H1 (cell line): ENCODE measurements around the gene RAD51B. TPM values are rescaled to one million over a fixed set of nuclear protein-coding genes. Genes with fewer than 3 reads are reported as not detected.

Source experiments
- CTCF ChIA-PET: fragments of 300-600 bp; sonication (Branson Sonifier 250); formaldehyde crosslinking; loops from one replicate; lab custom pipeline; 2021; ENCODE audit not compliant: partially characterized antibody; lab: Charles Lee
- POLR2A ChIA-PET: fragments of 300-600 bp; sonication (Branson Sonifier 250); formaldehyde crosslinking; loops from one replicate; lab custom pipeline; 2021; ENCODE audit warnings: inconsistent platforms; ENCODE audit not compliant: partially characterized antibody; lab: Charles Lee
- DNase-seq, 2 experiments: peaks; one replicate each; pipeline versions ENCODE4 v3.0.0 to v3.0.0-alpha.2; 2010 to 2022; ENCODE audit warnings: low spot score in 2 of 2, low read depth in 1 of 2, mixed read lengths in 1 of 2
- FAIRE-seq: peaks from 2 replicates; lab custom pipeline; 2011; peaks lifted over from hg19 to GRCh38; lab: Jason Lieb, UNC
- H2AFZ ChIP-seq: 2 replicates; pipeline ENCODE4 v1.8.1; 2012; ENCODE audit warnings: low read length, inconsistent platforms
- H2AK5ac ChIP-seq: 2 replicates; pipeline ENCODE4 v1.6.1; 2013; ENCODE audit warnings: low read depth, low read length
- H2BK120ac ChIP-seq: replicated peaks from 2 replicates; pipeline ENCODE3; 2013; ENCODE audit warnings: low read depth, low read length, inconsistent platforms
- H2BK12ac ChIP-seq: 2 replicates; pipeline ENCODE4 v1.6.1; 2013; ENCODE audit warnings: low read depth, low read length
- H2BK15ac ChIP-seq: 2 replicates; pipeline ENCODE4 v1.6.1; 2013; ENCODE audit warnings: low read length
- H2BK20ac ChIP-seq: 2 replicates; pipeline ENCODE4 v1.6.1; 2013; ENCODE audit warnings: low read length
- H2BK5ac ChIP-seq: 2 replicates; pipeline ENCODE4 v1.6.1; 2013; ENCODE audit warnings: low read depth, low read length
- H3K14ac ChIP-seq: 2 replicates; pipeline ENCODE4 v1.6.1; 2013; ENCODE audit warnings: inconsistent platforms; ENCODE audit not compliant: insufficient read length
- H3K18ac ChIP-seq: 2 replicates; pipeline ENCODE4 v1.6.1; 2013; ENCODE audit warnings: low read length; ENCODE audit errors: extremely low read depth
- H3K23ac ChIP-seq: 2 replicates; pipeline ENCODE4 v1.6.1; 2013; ENCODE audit warnings: inconsistent platforms; ENCODE audit not compliant: insufficient read length
- H3K23me2 ChIP-seq: 2 replicates; pipeline ENCODE4 v1.6.1; 2013; ENCODE audit warnings: low read depth, low read length
- H3K27ac ChIP-seq: 2 replicates; pipeline ENCODE4 v1.6.1; 2011; ENCODE audit warnings: low read depth, low read length, inconsistent platforms
- H3K27me3 ChIP-seq, 4 experiments: replicated peaks in 1 of 4; 1 replicate in 1 of 4; 2 replicates in 3 of 4; pipeline versions ENCODE4 v1.6.1 to v1.8.1; 2011 to 2013; ENCODE audit warnings: low read length in 3 of 4, mild to moderate bottlenecking in 3 of 4, inconsistent platforms in 2 of 4, mixed read lengths in 2 of 4, moderate library complexity in 1 of 4; ENCODE audit not compliant: control insufficient read depth in 3 of 4, insufficient read depth in 3 of 4; ENCODE audit errors: extremely low read depth in 1 of 4
- H3K36me3 ChIP-seq, 4 experiments: 2 replicates each; pipeline versions ENCODE4 v1.6.1 to v1.8.1; 2011 to 2013; ENCODE audit warnings: mild to moderate bottlenecking in 4 of 4, low read length in 3 of 4, moderate library complexity in 2 of 4, control low read depth in 1 of 4, inconsistent platforms in 1 of 4; ENCODE audit not compliant: insufficient read depth in 4 of 4, control insufficient read depth in 2 of 4
- H3K4ac ChIP-seq: replicated peaks from 2 replicates; pipeline ENCODE3; 2013; ENCODE audit warnings: low read length, low read depth, mixed read lengths, inconsistent platforms; ENCODE audit not compliant: insufficient read length
- H3K4me1 ChIP-seq, 4 experiments: replicated peaks in 1 of 4; 1 replicate in 1 of 4; 2 replicates in 3 of 4; pipeline versions ENCODE4 v1.6.1 to v1.8.1; 2011 to 2013; ENCODE audit warnings: low read length in 3 of 4, inconsistent platforms in 2 of 4, mixed read lengths in 1 of 4; ENCODE audit not compliant: insufficient read depth in 4 of 4, control insufficient read depth in 3 of 4
- H3K4me2 ChIP-seq, 2 experiments: 2 replicates each; pipeline versions ENCODE4 v1.6.1 to v1.8.1; 2011 to 2013; ENCODE audit warnings: low read depth in 2 of 2, low read length in 2 of 2, control low read depth in 1 of 2, inconsistent platforms in 1 of 2, mild to moderate bottlenecking in 1 of 2; ENCODE audit not compliant: insufficient read depth in 1 of 2
- H3K4me3 ChIP-seq, 4 experiments: fragments of 200-600, 300-600 bp in 1 of 4; sonication (generic), shearing (Covaris generic), sonication (Bioruptor Twin) in 1 of 4; 2 replicates each; pipeline versions ENCODE4 v1.5.1 to v1.8.1; 2011 to 2016; ENCODE audit warnings: low read length in 4 of 4, low read depth in 3 of 4, control low read depth in 2 of 4, inconsistent platforms in 2 of 4, mild to moderate bottlenecking in 2 of 4, mixed read lengths in 1 of 4, moderate library complexity in 1 of 4; ENCODE audit not compliant: insufficient read depth in 2 of 4; ENCODE audit errors: extremely low read depth in 1 of 4
- H3K56ac ChIP-seq: replicated peaks from 2 replicates; pipeline ENCODE3; 2013; ENCODE audit warnings: low read depth, mild to moderate bottlenecking, mixed read lengths, low read length, inconsistent platforms; ENCODE audit not compliant: insufficient read length
- H3K79me1 ChIP-seq: 2 replicates; pipeline ENCODE4 v1.6.1; 2013; ENCODE audit warnings: low read depth, low read length, control low read depth
- H3K79me2 ChIP-seq, 2 experiments: 2 replicates each; pipeline versions ENCODE4 v1.6.1 to v1.8.1; 2012 to 2013; ENCODE audit warnings: low read length in 2 of 2, mild to moderate bottlenecking in 2 of 2, inconsistent platforms in 1 of 2; ENCODE audit not compliant: insufficient read depth in 2 of 2, control insufficient read depth in 1 of 2
- H3K9ac ChIP-seq, 4 experiments: replicated peaks in 1 of 4; 1 replicate in 1 of 4; 2 replicates in 3 of 4; pipeline versions ENCODE4 v1.6.1 to v1.8.1; 2011 to 2013; ENCODE audit warnings: low read depth in 3 of 4, low read length in 3 of 4, control low read depth in 2 of 4, mild to moderate bottlenecking in 2 of 4, moderate library complexity in 2 of 4, inconsistent platforms in 1 of 4; ENCODE audit errors: extremely low read depth in 1 of 4
- H3K9me3 ChIP-seq, 2 experiments: 2 replicates each; pipeline versions ENCODE4 v1.6.1 to v1.8.1; 2012 to 2013; ENCODE audit warnings: mild to moderate bottlenecking in 2 of 2, moderate library complexity in 2 of 2, control low read depth in 1 of 2, inconsistent platforms in 1 of 2, low read depth in 1 of 2, low read length in 1 of 2, mixed read lengths in 1 of 2; ENCODE audit not compliant: insufficient read depth in 2 of 2
- H4K20me1 ChIP-seq, 2 experiments: replicated peaks in 1 of 2; 2 replicates each; pipeline versions ENCODE3 to v1.8.1; 2011 to 2013; ENCODE audit warnings: inconsistent platforms in 2 of 2, low read length in 2 of 2, mild to moderate bottlenecking in 1 of 2; ENCODE audit not compliant: insufficient read depth in 2 of 2, control insufficient read depth in 1 of 2
- H4K5ac ChIP-seq: 2 replicates; pipeline ENCODE4 v1.6.1; 2013; ENCODE audit warnings: low read length, low read depth, mixed read lengths, inconsistent platforms; ENCODE audit not compliant: insufficient read length
- H4K8ac ChIP-seq: 2 replicates; pipeline ENCODE4 v1.8.0; 2013; ENCODE audit warnings: mild to moderate bottlenecking, moderate library complexity, low read length, inconsistent platforms; ENCODE audit not compliant: insufficient read depth; ENCODE audit errors: extremely low read depth
- H4K91ac ChIP-seq: replicated peaks from 2 replicates; pipeline ENCODE3; 2013; ENCODE audit warnings: low read length, mixed read lengths, inconsistent platforms; ENCODE audit not compliant: insufficient read length
- E2F6 ChIP-seq: IDR thresholded peaks from 2 replicates; pipeline ENCODE4 v1.6.1; 2012; ENCODE audit warnings: inconsistent platforms
- JUN ChIP-seq: IDR thresholded peaks from 2 replicates; pipeline ENCODE4 v1.6.1; 2011; ENCODE audit warnings: low read depth, mild to moderate bottlenecking, improper control_type of control experiment, low read length
- KDM4A ChIP-seq: IDR thresholded peaks from one replicate; pipeline ENCODE4 v1.7.1; 2012; ENCODE audit warnings: low read depth, mild to moderate bottlenecking, moderate library complexity, low read length, inconsistent platforms; ENCODE audit not compliant: severe bottlenecking
- MAX ChIP-seq: IDR thresholded peaks from 2 replicates; pipeline ENCODE4 v1.6.1; 2012; ENCODE audit warnings: inconsistent platforms
- NANOG ChIP-seq: IDR thresholded peaks from 2 replicates; pipeline ENCODE4 v1.6.1; 2011; ENCODE audit warnings: low read length, low read depth, mild to moderate bottlenecking, inconsistent platforms; ENCODE audit not compliant: insufficient read depth, poor library complexity, severe bottlenecking
- POLR2A ChIP-seq, 2 experiments: IDR thresholded peaks; 1 replicate in 1 of 2; 2 replicates in 1 of 2; pipeline ENCODE4 v1.6.1; 2011; ENCODE audit warnings: low read depth in 2 of 2, low read length in 2 of 2, mild to moderate bottlenecking in 2 of 2; ENCODE audit errors: control extremely low read depth in 1 of 2
- SAP30 ChIP-seq: fragments of 300-600 bp; sonication (generic); IDR thresholded peaks from 2 replicates; pipeline ENCODE4 v1.7.1; 2012; ENCODE audit warnings: low read length, moderate library complexity, mild to moderate bottlenecking, inconsistent platforms; ENCODE audit not compliant: insufficient read depth, insufficient replicate concordance
- WGBS, 2 experiments: shearing (Covaris generic) in 1 of 2; methylation state at CpG; one replicate each; pipeline versions ENCODE4 v1.1.6 to v1.1.7; 2013 to 2015; ENCODE audit warnings: low lambda C conversion rate in 2 of 2, mixed read lengths in 2 of 2, inconsistent platforms in 1 of 2, low coverage in 1 of 2, missing lambda C conversion rate in 1 of 2; ENCODE audit not compliant: insufficient replicate concordance in 2 of 2, insufficient coverage in 1 of 2, insufficient read length in 1 of 2; ENCODE audit errors: extremely low coverage in 1 of 2, missing lambda C conversion rate in 1 of 2; 5-methylcytosine and 5-hydroxymethylcytosine counted together
- polyA plus RNA-seq, 7 experiments: library from polyadenylated mRNA; depleted of rRNA in 3 of 7; stranded (reverse) in 5 of 7; unstranded in 2 of 7; fragments of >200 nt in 5 of 7; fragments of 200-250 nt in 2 of 7; gene quantifications; 1 replicate in 5 of 7; 2 replicates in 1 of 7; 4 replicates in 1 of 7; pipeline versions ENCODE4 v1.2.1 to v1.2.3, GENCODE V29; 2011 to 2013; ENCODE audit warnings: missing spikeins in 2 of 7, mixed read lengths in 2 of 7
- total RNA-seq: library from RNA; stranded (reverse); fragmentation: NEBNext Ultra II Directional; extraction: Animal tissue kit (Norgen Biotek cat#: 25700); gene quantifications from 2 replicates; pipeline ENCODE4 v1.2.1, GENCODE V29; 2021

RAD51B gene
- total and polyA plus RNA-seq, 2 of the 8 experiments (the other 6 are each of a cell fraction or from before 2014, with no cell fraction given), result 3.9 to 14.9 TPM

- H3K4ac ChIP-seq, result no peak overlapping the region
- H2BK120ac ChIP-seq, result no peak overlapping the region
- H4K8ac ChIP-seq, result no peak overlapping the region
- CTCF ChIA-PET, result interaction anchor here (0.5 to 0.8 kb wide), 2 partner anchors 182 to 242 kb away, joined by 3 read pairs; no protein-coding TSS in a partner anchor
- H3K14ac ChIP-seq, result no peak overlapping the region
- H2AFZ ChIP-seq, result no peak overlapping the region
- 81% methylated on average over 10 of the region's 10 CpGs; no CpG with 5 or more reads in 1 of the 2 experiments for WGBS, 2 experiments
- H3K27ac ChIP-seq, result no peak overlapping the region
- no peaks in the 10 kb centered on the region for H3K9me3 ChIP-seq
- DNase-seq (peak in 1 of 2 experiments; percentile 34), FAIRE-seq (no peak)
- H2BK12ac ChIP-seq, result peak overlapping the region; percentile 88; the same call in 1 of the 2 replicates
- no peaks in the 10 kb centered on the region for H3K23me2 ChIP-seq
- no peaks in the 10 kb centered on the region for H3K36me3 ChIP-seq
- peaks cover 6 to 23% (median 14%) of the 10 kb centered on the region in 4 experiments for H3K4me1 ChIP-seq
- no peaks in the 10 kb centered on the region for H4K20me1 ChIP-seq
- peak overlapping the region; percentile 42; the same call in 1 of the 2 replicates for H2AK5ac ChIP-seq
- H4K5ac ChIP-seq, result no peak overlapping the region
- POLR2A ChIA-PET, result interaction anchor here (1.1 kb wide), 1 partner anchor 45 kb away, joined by 3 read pairs; no protein-coding TSS in a partner anchor
- H2BK15ac ChIP-seq, result no peak overlapping the region; the same call in 1 of the 2 replicates
- H3K18ac ChIP-seq, result peak overlapping the region; percentile 44; the same call in 1 of the 2 replicates
- peak overlapping the region; percentile 38 for H4K91ac ChIP-seq
- H2BK20ac ChIP-seq, result peak overlapping the region; percentile 83
- H3K56ac ChIP-seq, result no peak overlapping the region
- no peak overlapping the region for H3K4me3 ChIP-seq
- no peak overlapping the region for H3K9ac ChIP-seq
- no peaks in the 10 kb centered on the region for H3K27me3 ChIP-seq
- no peak overlapping the region for H3K23ac ChIP-seq
- no peaks in the 10 kb centered on the region for H3K79me1 ChIP-seq
- no peaks in the 10 kb centered on the region for H3K79me2 ChIP-seq
- H2BK5ac ChIP-seq, result peak overlapping the region; percentile 16; the same call in 1 of the 2 replicates
- H3K4me2 ChIP-seq, result no peak overlapping the region; a peak in 1 of 4 replicates
- TF ChIP-seq NANOG (no peak), SAP30 (no peak), MAX (0 out of 2 replicates have a peak, but pooled peaks have one; percentile 11), POLR2A (IDR thresholded peaks at IDR 0.05; ENCODE audit: control extremely low read depth in 1 of 2, low read depth in 2 of 2, low read length in 2 of 2) (no peak), KDM4A (no peak), E2F6 (no peak), JUN (no peak)
These were observed 656.9 kb downstream of the RAD51B start for GRCh38 chr14:68476212-68477109.
